ENCODE measurements around the gene MTARC2. TPM values are rescaled to one million over a fixed set of nuclear protein-coding genes. Genes with fewer than 3 reads are reported as not detected.

Gene MTARC2
- total and polyA plus RNA-seq, 2 of the 13 experiments (the other 11 are each of a cell fraction or from before 2014, with no cell fraction given), result 8.5 to 10.1 TPM

DNA sequence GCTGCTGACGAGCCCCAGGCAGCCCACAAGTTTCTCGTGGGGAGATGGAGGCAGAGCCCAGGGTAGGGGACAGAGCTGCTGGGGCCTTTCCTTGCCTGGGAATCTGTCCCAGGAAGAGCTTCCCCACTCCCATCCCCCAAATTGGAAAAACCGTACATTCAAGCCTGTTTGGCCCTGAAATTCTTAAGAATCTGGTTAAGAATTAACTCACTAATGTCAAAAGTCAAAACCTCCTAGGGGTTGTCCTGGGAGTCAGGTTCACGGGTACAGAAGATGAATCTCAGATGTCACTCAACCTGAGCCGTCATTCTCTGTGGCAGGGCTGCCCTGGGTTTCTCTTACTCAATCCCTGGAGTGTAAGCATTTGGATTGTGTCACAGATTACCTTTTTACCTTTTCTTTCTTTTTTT, 49.5 kb upstream of the MTARC2 start (continued):
- TF ChIP-seq SP2 (CRISPR knock-in tag; IDR thresholded peaks at IDR 0.05) (no peak), FOXO1 (CRISPR knock-in tag; IDR thresholded peaks at IDR 0.05) (0 out of 2 replicates have a peak, but pooled peaks have one; percentile 15), SOX6 (IDR thresholded peaks at IDR 0.05) (no peak), SOX6 (CRISPR knock-in tag; IDR thresholded peaks at IDR 0.05) (peak; percentile 74), KDM1A (CRISPR knock-in tag; IDR thresholded peaks at IDR 0.05) (no peak), ZNF644 (CRISPR knock-in tag; IDR thresholded peaks at IDR 0.05; ENCODE audit: low read depth) (no peak), FOXJ3 (CRISPR knock-in tag; IDR thresholded peaks at IDR 0.05; ENCODE audit: borderline replicate concordance) (no peak), CERS6 (CRISPR knock-in tag; IDR thresholded peaks at IDR 0.05) (no peak), RXRA (CRISPR knock-in tag; IDR thresholded peaks at IDR 0.05) (peak; percentile 79; the same call in 1 of the 2 replicates), SP4 (CRISPR knock-in tag; IDR thresholded peaks at IDR 0.05) (no peak), GTF2F1 (IDR thresholded peaks at IDR 0.05; ENCODE audit: low read length) (no peak), MEIS1 (CRISPR knock-in tag; IDR thresholded peaks at IDR 0.05; ENCODE audit: borderline replicate concordance) (peak; percentile 93), ZNF235 (CRISPR knock-in tag; IDR thresholded peaks at IDR 0.05; ENCODE audit: borderline replicate concordance) (no peak), SALL2 (CRISPR knock-in tag; IDR thresholded peaks at IDR 0.05) (no peak), ZBTB37 (CRISPR knock-in tag; IDR thresholded peaks at IDR 0.05) (no peak), EP300 (IDR thresholded peaks at IDR 0.05; ENCODE audit: low read depth in 2 of 2, low read length in 2 of 2) (peak in 1 of 2 experiments; percentile 61; a peak in 2 of 4 replicates), EP300 (CRISPR knock-in tag; IDR thresholded peaks at IDR 0.05; ENCODE audit: borderline replicate concordance) (no peak), FOSL2 (CRISPR knock-in tag; IDR thresholded peaks at IDR 0.05) (peak; percentile 36; the same call in 1 of the 2 replicates), ZBTB4 (CRISPR knock-in tag; IDR thresholded peaks at IDR 0.05; ENCODE audit: borderline replicate concordance) (no peak), IKZF4 (CRISPR knock-in tag; IDR thresholded peaks at IDR 0.05; ENCODE audit: borderline replicate concordance, low read depth, not compliant biosample characterization) (no peak), BCL6 (CRISPR knock-in tag; IDR thresholded peaks at IDR 0.05) (peak; percentile 78), ZKSCAN5 (CRISPR knock-in tag; IDR thresholded peaks at IDR 0.05) (no peak), ZNF674 (CRISPR knock-in tag; IDR thresholded peaks at IDR 0.05; ENCODE audit: low read depth) (no peak), ATF2 (CRISPR knock-in tag; IDR thresholded peaks at IDR 0.05) (peak; percentile 23; the same call in 1 of the 2 replicates)
- TF ChIP-seq, protein P1, sequence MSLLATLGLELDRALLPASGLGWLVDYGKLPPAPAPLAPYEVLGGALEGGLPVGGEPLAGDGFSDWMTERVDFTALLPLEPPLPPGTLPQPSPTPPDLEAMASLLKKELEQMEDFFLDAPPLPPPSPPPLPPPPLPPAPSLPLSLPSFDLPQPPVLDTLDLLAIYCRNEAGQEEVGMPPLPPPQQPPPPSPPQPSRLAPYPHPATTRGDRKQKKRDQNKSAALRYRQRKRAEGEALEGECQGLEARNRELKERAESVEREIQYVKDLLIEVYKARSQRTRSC (CRISPR knock-in tag; IDR thresholded peaks at IDR 0.05; ENCODE audit: low read depth), result no peak

All from HepG2 (cell line).